Stimulated activated naive CD4-positive, alpha-beta T cell (primary cell): Measurements from ENCODE around the gene ARHGAP19.
A peak's percentile ranks its signal among the peaks of the same experiment; 100 is the strongest.

Experiments
- DNase-seq, 6 experiments: peaks; one replicate each; lab custom pipeline; 2025; lab: John Stamatoyannopoulos, UW

Gene ARHGAP19, protein sequence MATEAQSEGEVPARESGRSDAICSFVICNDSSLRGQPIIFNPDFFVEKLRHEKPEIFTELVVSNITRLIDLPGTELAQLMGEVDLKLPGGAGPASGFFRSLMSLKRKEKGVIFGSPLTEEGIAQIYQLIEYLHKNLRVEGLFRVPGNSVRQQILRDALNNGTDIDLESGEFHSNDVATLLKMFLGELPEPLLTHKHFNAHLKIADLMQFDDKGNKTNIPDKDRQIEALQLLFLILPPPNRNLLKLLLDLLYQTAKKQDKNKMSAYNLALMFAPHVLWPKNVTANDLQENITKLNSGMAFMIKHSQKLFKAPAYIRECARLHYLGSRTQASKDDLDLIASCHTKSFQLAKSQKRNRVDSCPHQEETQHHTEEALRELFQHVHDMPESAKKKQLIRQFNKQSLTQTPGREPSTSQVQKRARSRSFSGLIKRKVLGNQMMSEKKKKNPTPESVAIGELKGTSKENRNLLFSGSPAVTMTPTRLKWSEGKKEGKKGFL

DNA sequence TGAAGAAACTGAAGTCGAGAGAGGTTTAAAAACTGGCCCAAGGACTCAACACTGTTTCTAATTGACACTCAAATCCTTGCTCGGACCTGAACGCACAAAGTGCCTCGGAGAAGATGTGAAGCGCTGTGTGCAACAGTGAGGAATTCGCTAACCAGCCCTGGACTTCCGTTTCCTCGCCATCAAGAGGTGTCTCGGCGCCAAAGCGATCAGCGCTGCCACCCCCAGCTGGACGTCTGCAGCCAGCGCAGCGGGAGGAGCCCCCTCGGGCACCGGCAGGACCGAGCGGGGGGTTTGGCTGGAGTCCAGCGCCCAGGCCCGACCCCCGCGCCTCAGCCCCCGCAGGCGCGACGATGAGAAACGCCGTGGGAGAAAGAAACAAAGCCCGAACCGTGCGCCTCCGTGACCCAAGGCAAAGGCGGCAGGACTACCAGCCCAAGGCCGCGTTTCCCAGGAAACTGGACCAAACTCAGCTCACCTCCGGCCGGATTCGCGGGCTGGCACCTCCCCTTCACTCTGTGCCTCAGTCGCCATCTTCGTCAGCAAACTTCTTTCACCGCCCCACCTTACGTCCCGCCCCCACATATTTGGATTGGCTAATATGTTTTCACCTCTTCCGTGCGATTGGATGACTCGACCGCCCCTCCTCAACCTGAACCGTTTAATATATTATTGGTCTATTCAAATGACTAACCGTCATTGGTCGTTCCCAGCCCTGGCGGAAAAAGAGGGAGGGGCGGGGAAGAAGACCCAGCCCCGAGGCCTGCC is at the start of gene ARHGAP19:
Gene ARHGAP19 (minus strand): TSS at position 541 of the 765 bp plus-strand sequence. CDS start 10 bp downstream, at position 531.
- peak; percentile 84 to 96 (median 93) for DNase-seq

DNA sequence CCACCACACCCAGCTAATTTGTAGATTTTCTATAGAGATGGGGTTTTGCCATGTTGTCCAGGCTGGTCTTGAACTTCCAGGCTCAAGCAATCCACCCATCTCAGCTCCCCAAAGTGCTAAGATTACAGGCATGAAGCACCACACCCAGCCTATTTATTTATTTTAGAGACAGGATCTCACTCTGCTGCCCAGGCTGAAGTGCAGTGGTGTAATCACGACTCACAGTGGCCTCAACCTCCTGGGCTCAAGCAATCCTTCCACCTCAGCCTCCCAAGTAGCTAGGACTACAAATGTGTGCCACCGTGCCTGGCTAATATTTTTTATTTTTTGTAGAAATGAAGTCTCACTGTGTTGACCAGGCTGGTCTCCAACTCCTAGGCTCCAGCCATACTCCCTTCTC is 49.0 kb upstream of the ARHGAP19 start:
- no peak for DNase-seq

DNA sequence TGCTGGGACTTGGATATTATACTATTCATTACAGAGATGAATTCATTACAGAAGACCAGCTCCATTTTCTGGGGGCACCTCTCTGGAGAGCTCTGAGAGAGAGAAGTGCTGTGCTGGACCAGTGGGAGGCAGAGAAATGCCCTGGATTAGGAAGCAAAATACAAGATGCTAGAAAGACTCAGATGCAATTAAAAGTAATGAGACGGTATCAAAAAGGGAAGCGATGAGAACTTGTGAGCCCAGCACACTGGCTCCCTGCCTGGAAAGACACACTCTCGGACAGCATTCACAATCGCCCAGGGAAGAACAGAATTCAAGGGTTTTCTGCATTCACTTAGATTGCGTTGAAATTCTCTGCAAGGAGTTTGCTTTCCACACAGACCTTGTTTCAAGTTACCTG is 45.6 kb upstream of the ARHGAP19 start:
- no peak for DNase-seq

DNA sequence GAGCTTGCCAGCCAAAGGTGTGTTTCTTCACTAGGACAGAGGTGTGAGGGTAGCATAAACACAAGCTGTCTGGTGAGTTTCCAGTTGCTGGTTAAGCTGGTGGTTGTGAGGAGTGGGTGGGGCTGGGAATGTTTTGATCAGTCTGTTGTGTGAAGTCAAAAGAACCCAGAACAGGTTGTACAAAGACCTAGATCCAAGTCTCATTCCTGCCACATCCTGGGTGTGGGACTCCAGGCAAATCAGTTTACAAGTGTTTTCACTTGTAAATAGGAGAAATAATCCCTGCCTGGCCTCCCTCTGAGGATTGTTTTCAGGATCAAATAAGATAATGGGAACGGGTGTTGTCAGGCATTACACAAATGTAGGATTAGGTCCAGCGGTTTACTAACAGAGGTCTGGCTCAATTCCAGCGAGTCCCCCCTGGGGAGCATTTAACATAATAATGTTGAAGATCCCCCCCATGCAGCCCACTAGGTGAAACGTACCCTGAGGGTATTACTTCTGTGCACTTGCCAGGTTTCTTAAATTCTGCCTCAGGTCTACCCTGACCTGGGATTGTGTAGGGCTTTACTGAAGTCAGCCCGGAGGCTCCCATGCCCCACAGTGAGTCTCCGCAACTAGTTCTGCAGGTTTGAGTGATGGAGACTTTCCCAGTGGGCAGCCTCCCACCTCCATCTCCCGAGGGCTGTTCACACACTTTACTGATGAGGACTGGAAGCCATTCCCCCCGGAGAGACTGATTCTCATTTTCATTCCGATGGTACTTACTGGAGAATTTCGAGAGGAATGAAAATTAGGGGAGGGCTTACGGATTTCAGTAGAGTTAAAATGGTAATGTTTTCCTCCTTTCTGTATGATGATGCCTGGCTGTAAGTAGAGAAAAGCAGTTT is 44.8 kb upstream of the ARHGAP19 start:
- DNase-seq = no peak

DNA sequence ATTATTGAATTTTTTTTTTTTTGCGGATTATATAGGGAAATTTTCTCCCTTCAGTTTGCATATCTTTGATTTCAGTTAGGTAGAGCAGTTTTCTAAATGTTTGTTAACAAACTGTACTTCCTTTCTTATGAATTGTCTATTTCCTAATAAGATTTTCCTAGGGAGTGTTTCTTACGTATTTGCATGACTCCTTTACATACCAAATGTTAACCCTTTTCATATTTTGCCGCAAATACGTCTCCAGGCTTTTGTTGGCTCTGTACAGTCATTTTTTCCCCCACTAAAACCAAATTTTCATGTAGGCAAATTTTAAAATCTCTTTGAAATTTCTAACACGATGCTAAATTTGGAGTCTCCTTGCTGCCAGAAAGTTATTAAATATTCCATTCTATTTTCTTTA is 44.0 kb upstream of the ARHGAP19 start:
- no peak for DNase-seq

DNA sequence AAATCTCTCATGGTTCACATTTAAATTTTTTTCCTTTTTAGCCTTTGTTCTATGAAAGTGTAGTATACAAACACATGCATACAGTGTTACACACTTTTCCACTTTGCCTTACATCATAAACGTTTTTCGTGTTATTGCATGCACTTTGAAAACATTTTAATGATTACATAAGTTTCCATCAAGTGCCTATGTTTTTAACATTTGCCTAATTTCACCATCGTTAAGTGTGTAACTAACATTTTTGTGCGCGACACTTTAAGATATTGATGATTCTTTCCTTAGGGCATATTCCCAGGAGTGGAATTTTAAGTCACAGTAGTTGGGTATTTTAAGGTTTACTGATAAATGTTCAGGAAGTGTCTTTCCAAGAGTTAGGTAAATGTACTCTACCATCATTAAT is 43.6 kb upstream of the ARHGAP19 start:
- no peak for DNase-seq

DNA sequence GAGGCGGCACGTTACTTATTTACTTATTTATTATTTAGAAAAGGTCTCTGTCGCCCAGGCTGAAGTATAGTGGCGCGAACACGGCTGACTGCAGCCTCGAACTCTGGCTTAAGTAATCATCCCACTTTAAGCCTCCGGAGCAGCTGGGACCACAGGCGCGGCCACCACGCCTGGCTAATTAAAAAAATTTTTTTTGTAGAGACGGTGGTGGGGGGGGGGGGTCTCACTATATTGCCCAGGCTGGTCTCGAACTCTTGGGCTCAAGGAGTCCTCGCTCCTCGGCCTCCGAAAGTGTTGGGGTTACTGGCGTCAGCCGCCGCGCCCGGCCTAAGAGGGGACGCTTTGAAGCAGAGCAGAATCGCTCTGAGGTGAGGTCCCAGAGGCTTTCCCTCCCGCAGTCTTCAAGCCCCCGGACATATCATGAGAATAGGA is 42.8 kb upstream of the ARHGAP19 start:
- DNase-seq = no peak

DNA sequence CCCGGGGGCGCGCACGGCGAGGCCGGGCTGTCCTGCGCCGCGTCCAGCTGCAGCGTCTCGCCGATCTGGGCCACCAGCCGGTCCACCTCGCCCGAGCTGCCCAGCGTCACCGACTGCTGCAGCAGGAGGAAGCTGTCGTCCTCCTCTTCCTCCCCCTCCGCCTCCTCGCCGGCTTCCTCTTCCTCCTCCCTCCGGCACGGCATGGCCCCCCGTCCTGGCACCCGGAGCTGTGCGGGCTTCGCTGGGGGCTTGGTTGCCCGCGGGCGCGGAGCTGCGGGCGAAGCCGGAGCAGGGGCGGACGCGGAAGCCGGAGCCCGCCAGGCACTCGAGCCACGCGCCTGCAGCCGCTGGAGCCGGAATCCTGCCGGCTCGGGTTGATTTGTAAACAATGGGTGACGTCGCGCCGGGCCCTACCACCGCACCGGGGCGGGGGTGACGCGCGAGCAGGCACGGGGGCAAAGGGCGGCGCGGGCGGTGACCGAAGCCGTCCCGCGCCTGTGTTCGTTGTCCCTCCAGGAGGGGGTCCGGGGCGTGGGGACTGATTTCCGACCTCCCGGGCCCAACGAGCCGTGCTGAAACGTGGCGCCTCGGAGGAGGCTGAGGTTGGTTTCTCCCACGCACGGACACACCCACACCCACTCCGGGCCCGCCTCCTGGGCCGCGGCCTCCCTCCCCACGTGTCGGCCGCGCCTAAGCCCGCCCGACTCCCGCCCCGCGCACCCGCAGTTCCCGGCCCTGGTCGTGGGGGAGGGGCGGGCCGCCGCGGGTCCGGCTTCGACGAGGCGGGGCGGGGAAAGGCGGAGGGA is 42.1 kb upstream of the ARHGAP19 start, which contains the start of gene FRAT2:
Gene FRAT2 (minus strand): TSS at position 360 of the 806 bp plus-strand sequence. CDS start 157 bp downstream, at position 203.
- peak; percentile 79 to 99 (median 90) for DNase-seq

DNA sequence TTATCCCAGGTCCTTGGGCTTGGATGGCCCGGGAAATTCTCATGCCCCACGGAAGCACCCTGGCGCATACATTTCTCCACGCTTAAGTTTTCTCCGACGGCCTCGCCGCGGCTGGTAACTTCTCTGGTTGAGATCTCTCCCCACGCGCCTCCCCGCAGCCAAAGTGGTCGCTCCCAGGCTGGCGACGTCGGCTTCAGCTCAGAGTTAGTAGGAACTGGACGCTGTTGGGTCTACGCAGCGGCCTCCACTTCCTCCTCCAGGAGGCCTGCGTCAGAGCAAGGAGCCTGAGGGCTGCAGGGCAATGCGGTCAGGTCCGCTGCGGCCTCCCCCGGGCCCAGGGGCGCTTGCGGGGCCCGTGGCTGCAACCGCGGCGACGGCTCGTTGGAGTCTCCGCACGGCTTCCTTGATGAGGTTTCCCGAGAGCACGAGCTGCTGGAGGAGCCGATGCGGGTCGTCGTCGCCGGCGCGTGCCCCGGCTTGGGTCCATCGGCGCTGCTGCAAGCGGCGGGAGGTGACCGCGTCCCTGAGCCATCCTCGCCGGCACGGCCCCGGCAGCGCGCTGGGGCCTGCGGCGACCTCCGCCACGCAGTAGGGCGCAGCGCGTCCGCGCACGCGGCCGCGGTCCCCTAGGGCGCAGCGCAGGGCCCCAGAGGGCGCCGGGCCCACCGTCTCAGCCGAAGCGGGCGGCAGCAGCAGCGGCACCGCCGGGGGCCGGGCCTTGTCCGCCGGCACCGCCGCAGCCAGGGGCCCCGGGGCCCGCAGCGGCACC is 41.3 kb upstream of the ARHGAP19 start:
- DNase-seq = peak in 4 of 6 experiments; percentile 13 to 53 (median 40)

DNA sequence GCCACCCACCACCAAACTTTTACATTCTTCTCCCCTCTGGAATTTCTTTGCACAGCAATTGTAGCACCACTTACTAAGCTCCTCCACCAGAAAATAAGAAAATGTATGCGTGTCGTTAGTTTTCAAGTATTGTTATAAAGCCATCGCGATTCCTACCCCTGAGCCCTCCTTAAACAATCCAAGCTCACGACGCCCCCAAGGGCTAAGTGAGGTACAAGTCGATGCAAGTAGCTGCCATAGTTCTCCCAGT is 40.8 kb upstream of the ARHGAP19 start:
- DNase-seq = peak in 1 of 6 experiments; percentile 51

DNA sequence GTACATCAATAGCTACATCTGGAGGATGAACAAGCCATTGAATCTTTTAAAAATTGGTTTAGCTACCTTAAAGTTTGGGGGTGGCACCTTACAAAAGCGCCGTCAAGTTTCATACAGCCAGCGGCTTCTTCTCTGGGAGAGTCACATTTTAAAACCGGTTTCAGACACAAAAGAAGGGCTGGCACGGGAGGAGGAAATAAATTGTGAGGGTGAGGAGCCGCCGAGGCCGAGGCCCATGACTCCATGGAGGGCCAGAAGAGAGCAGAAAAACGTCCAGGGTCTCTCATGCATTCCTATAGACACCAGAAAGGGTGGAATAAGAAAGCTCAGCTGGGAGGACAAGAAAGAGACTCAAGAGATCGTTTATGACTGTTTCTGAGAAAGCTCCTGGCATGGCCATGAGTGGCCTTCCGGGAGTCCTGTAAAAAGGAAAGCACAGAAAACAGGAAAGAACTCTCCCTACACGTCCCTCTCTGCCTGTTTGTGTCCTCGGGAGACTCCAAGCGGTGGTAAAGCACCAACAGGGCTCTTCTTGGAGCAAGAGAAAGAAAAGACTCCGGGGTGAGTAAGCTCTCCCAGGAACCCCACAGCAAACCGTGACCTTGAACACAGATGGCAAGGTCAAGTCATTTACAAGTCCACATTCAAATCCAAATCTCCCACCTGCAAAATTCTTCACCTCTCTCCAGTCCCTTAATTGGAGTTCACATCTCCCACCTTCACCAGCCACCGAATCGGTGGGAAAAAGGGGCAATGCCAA is 40.3 kb upstream of the ARHGAP19 start:
- DNase-seq = no peak

DNA sequence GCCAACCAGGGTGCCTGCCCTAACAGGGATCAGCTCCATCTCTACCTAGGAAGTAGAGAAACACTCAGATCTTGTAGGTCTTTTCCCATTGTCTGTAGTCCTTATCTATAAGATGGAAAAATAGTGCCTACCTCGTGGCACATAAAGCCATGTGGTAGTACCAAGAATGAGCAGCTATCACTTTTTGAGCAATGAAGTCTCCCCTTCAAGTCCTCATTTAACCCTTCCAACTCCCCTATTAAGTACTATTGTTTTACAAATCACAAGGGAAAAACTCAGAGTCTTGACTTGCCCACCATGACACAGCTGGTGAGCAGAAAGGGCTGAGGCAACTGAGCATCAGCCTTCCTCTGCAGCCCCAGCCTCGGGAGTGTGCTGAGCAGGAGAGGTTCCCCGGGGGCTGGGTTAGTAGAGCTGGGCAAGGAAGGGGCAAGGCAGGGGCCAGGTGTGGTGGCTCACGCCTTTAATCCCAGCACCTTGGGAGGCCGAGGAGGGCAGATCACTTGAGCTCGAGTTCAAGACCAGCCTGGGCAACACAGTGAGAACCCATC is 38.8 kb upstream of the ARHGAP19 start:
- DNase-seq = no peak

DNA sequence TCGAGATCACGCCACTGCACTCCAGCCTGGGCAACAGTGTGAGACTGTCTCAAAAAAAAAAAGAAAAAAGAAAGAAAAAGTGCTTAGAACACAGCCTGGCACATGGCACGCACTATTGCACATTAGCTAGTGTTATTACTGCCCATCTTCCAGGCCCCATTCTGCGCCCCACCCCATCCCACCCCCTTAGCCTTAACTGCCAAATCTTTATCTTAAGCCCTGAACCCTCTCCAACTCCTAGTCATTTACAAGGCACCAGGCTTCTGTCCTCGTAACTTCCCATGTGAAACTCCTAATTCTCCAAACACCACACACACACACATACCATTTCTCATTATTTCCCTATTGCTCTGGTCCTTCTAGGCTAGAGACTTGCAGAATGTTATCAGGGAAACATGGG is 37.3 kb upstream of the ARHGAP19 start:
- DNase-seq = no peak

DNA sequence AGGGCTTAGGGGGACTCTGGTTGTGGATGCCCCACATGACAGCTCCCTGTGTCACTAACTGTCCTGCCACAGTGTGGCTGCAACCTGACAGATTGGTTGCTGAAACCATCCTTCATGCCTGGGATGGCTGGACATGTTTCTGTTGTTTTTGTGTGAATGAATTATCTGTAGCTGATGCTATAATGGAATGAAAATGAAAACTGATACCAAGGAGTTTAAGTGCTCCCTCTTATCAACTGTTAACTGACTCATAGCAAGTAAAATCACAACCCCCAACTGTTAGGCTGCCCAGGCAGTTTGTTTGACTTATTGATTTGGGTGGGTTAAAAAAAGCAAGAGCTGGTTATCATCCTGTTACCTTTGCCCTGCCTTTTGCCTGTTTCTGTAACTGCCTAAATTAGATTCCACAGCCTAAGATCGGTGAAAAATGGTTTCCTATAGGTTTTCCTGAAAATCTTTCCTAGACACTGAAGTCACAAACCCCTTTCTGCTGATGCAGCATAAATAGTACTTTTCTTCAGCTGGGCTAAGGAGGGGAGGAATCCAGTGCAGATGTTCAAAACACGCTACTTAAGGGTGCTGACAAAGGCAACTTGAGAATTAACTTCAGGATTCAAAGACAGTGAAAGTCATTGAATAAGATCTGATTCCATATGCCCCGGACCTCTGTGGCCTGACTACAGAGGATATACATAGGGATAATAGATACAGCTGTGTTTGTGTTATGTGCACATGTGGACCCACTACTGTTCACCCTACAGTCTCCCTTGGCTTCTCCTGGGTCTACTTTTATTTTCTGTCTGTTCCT is 36.4 kb upstream of the ARHGAP19 start:
- DNase-seq = no peak

DNA sequence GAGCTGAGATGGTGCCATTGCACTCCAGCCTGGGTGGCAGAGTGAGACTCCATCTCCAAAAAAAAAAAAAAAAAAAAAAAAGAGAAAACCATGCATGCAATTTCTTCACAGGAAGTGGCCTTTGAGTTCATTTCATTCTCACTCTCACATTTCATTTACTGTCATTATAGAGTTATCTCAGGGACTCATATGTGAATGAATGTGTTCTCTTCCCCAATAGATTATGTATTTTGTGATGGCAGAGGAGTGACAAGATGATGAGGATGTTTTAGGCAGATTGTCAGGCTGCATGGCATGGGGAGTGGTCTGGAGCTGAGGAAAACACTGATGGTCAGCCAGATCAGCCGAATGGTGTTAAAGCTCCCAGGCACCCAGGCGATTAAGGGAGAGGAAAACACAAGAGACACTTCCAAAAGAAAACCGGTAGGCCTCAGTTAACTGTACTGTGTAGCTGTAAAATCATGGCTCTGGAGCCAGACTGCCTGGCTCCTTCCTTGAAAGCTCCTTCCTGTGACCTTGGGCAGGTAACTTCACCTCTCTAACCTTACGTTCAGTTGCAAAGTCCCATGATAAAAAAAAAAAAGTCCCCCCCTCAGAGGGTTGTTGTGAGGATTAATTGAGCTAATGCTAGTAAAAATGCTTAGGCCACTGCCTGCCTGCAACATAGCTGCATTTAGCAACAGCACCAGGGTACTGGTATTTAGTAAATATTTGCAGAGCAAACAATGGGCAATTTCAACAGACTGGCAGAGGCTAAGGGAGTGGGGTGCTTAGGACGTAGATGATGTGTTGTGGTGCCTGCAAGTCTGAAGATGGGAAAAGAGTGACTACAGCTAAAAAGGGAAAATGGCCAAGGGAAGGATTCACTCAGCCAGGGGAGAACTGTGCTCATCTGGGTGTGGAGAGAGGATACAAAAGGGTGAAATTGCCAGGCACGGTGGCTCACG is 35.2 kb upstream of the ARHGAP19 start:
- DNase-seq = no peak

DNA sequence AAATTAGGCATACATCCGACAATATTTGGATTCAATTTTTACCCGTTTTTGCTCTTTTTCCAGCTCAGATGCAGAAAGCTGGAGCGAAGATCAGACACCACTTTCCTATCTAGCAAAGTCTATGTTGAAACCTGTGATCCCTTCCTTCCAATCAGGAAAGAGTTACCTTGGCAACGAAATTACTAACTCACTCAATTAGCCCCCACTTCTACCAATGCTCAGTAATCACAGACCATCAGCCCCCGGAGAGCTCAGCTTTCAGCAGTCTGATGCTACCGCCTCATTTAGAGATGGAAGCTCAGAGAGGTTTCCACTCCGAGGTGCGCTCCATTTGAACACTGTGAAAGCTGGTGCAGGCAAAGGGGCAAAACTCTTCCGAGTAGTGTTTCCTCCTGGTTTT is 33.3 kb upstream of the ARHGAP19 start:
- no peak for DNase-seq

DNA sequence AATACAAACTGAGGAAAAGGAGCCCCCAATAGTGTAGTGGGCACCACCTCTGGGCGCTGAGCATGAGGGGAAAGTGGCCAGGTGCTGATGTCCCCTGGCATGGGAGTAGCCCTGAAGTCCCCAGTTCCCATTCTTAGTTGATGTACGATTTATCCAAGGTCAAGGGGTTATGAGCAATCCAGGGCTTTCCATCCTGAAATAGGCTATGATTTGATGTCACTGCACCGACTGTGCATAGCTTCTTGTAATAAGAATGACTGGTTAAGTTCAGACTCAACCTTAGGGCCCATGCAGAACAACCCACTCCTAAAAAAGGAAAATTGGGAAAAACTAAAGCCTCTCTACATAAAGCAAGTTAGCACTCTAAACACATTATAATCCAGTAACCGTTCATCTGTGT is 31.1 kb upstream of the ARHGAP19 start:
- no peak for DNase-seq
